H9 (cell line): ENCODE measurements around the gene GGCX. TPM values are rescaled to one million over a fixed set of nuclear protein-coding genes. Genes with fewer than 3 reads are reported as not detected.

Experiments
- DNase-seq: peaks from one replicate; pipeline ENCODE4 v3.0.0-alpha.2; 2017
- H2AFZ ChIP-seq: one replicate; pipeline ENCODE4 v1.6.1; 2013; ENCODE audit warnings: mild to moderate bottlenecking, low read length, control low read depth, moderate library complexity
- H2AK5ac ChIP-seq: 2 replicates; pipeline ENCODE4 v1.6.1; 2013; ENCODE audit warnings: low read length, control low read depth, mixed read lengths; ENCODE audit not compliant: insufficient read length
- H2BK120ac ChIP-seq: one replicate; pipeline ENCODE4 v1.6.1; 2013; ENCODE audit warnings: low read depth, mild to moderate bottlenecking, low read length, control low read depth, inconsistent platforms; ENCODE audit not compliant: poor library complexity, severe bottlenecking
- H2BK12ac ChIP-seq: 2 replicates; pipeline ENCODE4 v1.6.1; 2013; ENCODE audit warnings: low read length, control low read depth, mixed read lengths, low read depth; ENCODE audit not compliant: insufficient read length
- H2BK15ac ChIP-seq: 2 replicates; pipeline ENCODE4 v1.6.1; 2013; ENCODE audit warnings: low read depth, low read length, control low read depth
- H2BK20ac ChIP-seq: one replicate; pipeline ENCODE4 v1.6.1; 2013; ENCODE audit warnings: low read depth, mild to moderate bottlenecking, low read length, control low read depth, inconsistent platforms; ENCODE audit not compliant: poor library complexity, severe bottlenecking
- H2BK5ac ChIP-seq: 2 replicates; pipeline ENCODE4 v1.6.1; 2013; ENCODE audit warnings: low read length, control low read depth, mixed read lengths; ENCODE audit not compliant: insufficient read length
- H3K14ac ChIP-seq: 2 replicates; pipeline ENCODE4 v1.6.1; 2013; ENCODE audit warnings: low read length, control low read depth; ENCODE audit not compliant: insufficient read depth
- H3K18ac ChIP-seq: 2 replicates; pipeline ENCODE4 v1.6.1; 2013; ENCODE audit warnings: low read depth, mild to moderate bottlenecking, mixed read lengths, low read length, control low read depth; ENCODE audit not compliant: insufficient read length
- H3K23ac ChIP-seq: 2 replicates; pipeline ENCODE4 v1.6.1; 2013; ENCODE audit warnings: low read length, control low read depth, mixed read lengths, low read depth; ENCODE audit not compliant: insufficient read length
- H3K23me2 ChIP-seq: 2 replicates; pipeline ENCODE4 v1.6.1; 2013; ENCODE audit warnings: low read depth, mild to moderate bottlenecking, mixed read lengths, low read length, control low read depth; ENCODE audit not compliant: insufficient read length, poor library complexity, severe bottlenecking
- H3K27ac ChIP-seq: 2 replicates; pipeline ENCODE4 v1.5.1; 2013; ENCODE audit warnings: low read length, control low read depth, mixed read lengths, low read depth; ENCODE audit not compliant: insufficient read length
- H3K27me3 ChIP-seq: 2 replicates; pipeline ENCODE4 v1.6.1; 2013; ENCODE audit warnings: low read length, control low read depth, inconsistent platforms; ENCODE audit not compliant: insufficient read depth
- H3K4ac ChIP-seq: 2 replicates; pipeline ENCODE4 v1.6.1; 2013; ENCODE audit warnings: low read depth, mild to moderate bottlenecking, control low read depth, inconsistent platforms, low read length, moderate library complexity
- H3K4me1 ChIP-seq: 2 replicates; pipeline ENCODE4 v1.6.1; 2013; ENCODE audit warnings: low read length, control low read depth, inconsistent platforms; ENCODE audit not compliant: insufficient read depth
- H3K4me2 ChIP-seq: 2 replicates; pipeline ENCODE4 v1.6.1; 2013; ENCODE audit warnings: low read length, control low read depth, mixed read lengths; ENCODE audit not compliant: insufficient read length, insufficient read depth
- H3K56ac ChIP-seq: 2 replicates; pipeline ENCODE4 v1.6.1; 2013; ENCODE audit warnings: low read depth, mild to moderate bottlenecking, mixed read lengths, low read length, control low read depth; ENCODE audit not compliant: insufficient read length
- H3K79me1 ChIP-seq: 2 replicates; pipeline ENCODE4 v1.6.1; 2013; ENCODE audit warnings: low read depth, mild to moderate bottlenecking, moderate library complexity, low read length, control low read depth, inconsistent platforms; ENCODE audit not compliant: insufficient read depth, poor library complexity, severe bottlenecking
- H3K79me2 ChIP-seq: 2 replicates; pipeline ENCODE4 v1.6.1; 2013; ENCODE audit warnings: low read length, control low read depth, inconsistent platforms; ENCODE audit not compliant: insufficient read depth
- H3K9ac ChIP-seq: 2 replicates; pipeline ENCODE4 v1.6.1; 2013; ENCODE audit warnings: low read length, control low read depth, mixed read lengths; ENCODE audit not compliant: insufficient read length; ENCODE audit errors: extremely low read depth
- H3K9me3 ChIP-seq: one replicate; pipeline ENCODE4 v1.6.1; 2013; ENCODE audit warnings: low read depth, low read length, inconsistent platforms; ENCODE audit not compliant: control insufficient read depth
- H3T11ph ChIP-seq: one replicate; pipeline ENCODE4 v1.6.1; 2013; ENCODE audit warnings: mild to moderate bottlenecking, low read length, control low read depth, inconsistent platforms
- H4K20me1 ChIP-seq: one replicate; pipeline ENCODE4 v1.6.1; 2013; ENCODE audit not compliant: control insufficient read depth, insufficient read length, insufficient read depth
- H4K5ac ChIP-seq: 2 replicates; pipeline ENCODE4 v1.6.1; 2013; ENCODE audit warnings: low read depth, mild to moderate bottlenecking, mixed read lengths, low read length, control low read depth; ENCODE audit not compliant: insufficient read length
- H4K8ac ChIP-seq: replicated peaks from 2 replicates; pipeline ENCODE4 v1.6.1; 2013; ENCODE audit warnings: low read length, control low read depth, mixed read lengths, low read depth; ENCODE audit not compliant: insufficient read length
- H4K91ac ChIP-seq: 2 replicates; pipeline ENCODE4 v1.6.1; 2013; ENCODE audit warnings: low read depth, mild to moderate bottlenecking, moderate library complexity, mixed read lengths, low read length, control low read depth; ENCODE audit not compliant: insufficient read length
- H3K27ac Mint-ChIP-seq, 3 experiments: 2 replicates in 2 of 3; 3 replicates in 1 of 3; pipeline ENCODE4 v1.8.0; 2020 to 2021; ENCODE audit warnings: mixed read lengths in 3 of 3, mild to moderate bottlenecking in 1 of 3, moderate library complexity in 1 of 3
- H3K27me3 Mint-ChIP-seq: 2 replicates; pipeline ENCODE4 v1.8.0; 2021; ENCODE audit warnings: low read depth, mild to moderate bottlenecking, moderate library complexity, mixed read lengths
- H3K36me3 Mint-ChIP-seq, 3 experiments: 2 replicates in 2 of 3; 3 replicates in 1 of 3; pipeline ENCODE4 v1.8.0; 2020 to 2021; ENCODE audit warnings: low read depth in 3 of 3, mixed read lengths in 3 of 3; ENCODE audit not compliant: insufficient read depth in 1 of 3
- H3K4me1 Mint-ChIP-seq, 2 experiments: 2 replicates each; pipeline ENCODE4 v1.8.0; 2020; ENCODE audit warnings: mixed read lengths in 2 of 2
- H3K4me3 Mint-ChIP-seq, 2 experiments: 2 replicates in 1 of 2; 3 replicates in 1 of 2; pipeline ENCODE4 v1.8.0; 2020 to 2021; ENCODE audit warnings: mild to moderate bottlenecking in 2 of 2, mixed read lengths in 2 of 2, moderate library complexity in 1 of 2
- H3K9me3 Mint-ChIP-seq, 2 experiments: 2 replicates in 1 of 2; 3 replicates in 1 of 2; pipeline ENCODE4 v1.8.0; 2020; ENCODE audit warnings: mild to moderate bottlenecking in 2 of 2, mixed read lengths in 2 of 2, moderate library complexity in 1 of 2
- CTCF ChIP-seq: fragments of 200-600 bp; sonication (generic); conservative IDR thresholded peaks from 3 replicates; pipeline ENCODE4 v1.8.0; 2021; ENCODE audit warnings: antibody characterized with exemption, mild to moderate bottlenecking
- WGBS: extraction: QIAGEN DNeasy Blood & Tissue Kit; methylation state at CpG from one replicate; pipeline ENCODE4 v1.1.7; 2013; ENCODE audit warnings: missing lambda C conversion rate, low lambda C conversion rate, mixed read lengths; ENCODE audit not compliant: insufficient read length; ENCODE audit errors: extremely low coverage; 5-methylcytosine and 5-hydroxymethylcytosine counted together
- total RNA-seq: library from RNA; stranded (reverse); gene quantifications from 2 replicates; pipeline ENCODE4 v1.2.1, GENCODE V29; 2021

GGCX gene
- total RNA-seq, 1 experiment from 2014 or later, result 32.9 TPM

- peaks cover 20 to 27% (median 23%) of the 10 kb centered on the region in 3 experiments for H3K36me3 Mint-ChIP-seq
- H3K27me3 ChIP-seq, result no peaks in the 10 kb centered on the region
- no peak overlapping the region for H2AFZ ChIP-seq
- peaks cover 0 to 3% of the 10 kb centered on the region in 2 experiments; a peak in 1 of 5 replicates for H3K9me3 Mint-ChIP-seq
- H3K27ac Mint-ChIP-seq, result peak overlapping the region in 1 of 3 experiments; percentile 44; a peak in 2 of 7 replicates
- no peaks in the 10 kb centered on the region for H3K9me3 ChIP-seq
- H3K4me2 ChIP-seq, result no peak overlapping the region
- H2BK120ac ChIP-seq, result no peak overlapping the region
- H4K5ac ChIP-seq, result no peak overlapping the region
- H3K27ac ChIP-seq, result no peak overlapping the region
- H3K4me3 Mint-ChIP-seq, result no peak overlapping the region
- H2AK5ac ChIP-seq, result no peak overlapping the region
- H4K20me1 ChIP-seq, result no peaks in the 10 kb centered on the region
- no peak overlapping the region for H3K56ac ChIP-seq
- no peak for DNase-seq
- WGBS, result no CpG with 5 or more reads among the region's 3 CpGs
- no peak overlapping the region for H2BK12ac ChIP-seq
- H3K4me1 ChIP-seq, result 0 out of 2 replicates have a peak, but pooled peaks cover 2% of the 10 kb centered on the region
- no peak overlapping the region for H2BK15ac ChIP-seq
- no peaks in the 10 kb centered on the region for H3K79me1 ChIP-seq
- H3K14ac ChIP-seq, result no peak overlapping the region
- no peak overlapping the region for H3K18ac ChIP-seq
- H2BK20ac ChIP-seq, result no peak overlapping the region
- no peak for TF ChIP-seq CTCF
- peaks cover 25% of the 10 kb centered on the region for H3K79me2 ChIP-seq
- H3K9ac ChIP-seq, result no peak overlapping the region
- no peak overlapping the region for H3T11ph ChIP-seq
- no peak overlapping the region for H3K23ac ChIP-seq
- peaks cover 17% of the 10 kb centered on the region for H3K23me2 ChIP-seq
- no peak overlapping the region for H2BK5ac ChIP-seq
- H3K4me1 Mint-ChIP-seq, result peaks cover 24 to 32% of the 10 kb centered on the region in 2 experiments
- H4K8ac ChIP-seq, result no peak overlapping the region
- no peak overlapping the region for H4K91ac ChIP-seq
- H3K27me3 Mint-ChIP-seq, result peaks cover 5% of the 10 kb centered on the region; the same call in 1 of the 2 replicates
- H3K4ac ChIP-seq, result no peak overlapping the region
Observed at GRCh38 chr2:85536479-85536878, 24.8 kb downstream of the GGCX start.
